Peyer's patch (tissue), 4 donors: ENCODE data around the gene TBCB.

Experiments used
- POLR2A ChIP-seq, 2 donors: fragments of 450-650 bp; IDR thresholded peaks; one replicate each; pipeline ENCODE4 v1.5.1; 2017; ENCODE audit warnings: antibody characterized with exemption in 2 of 2, mild to moderate bottlenecking in 2 of 2, moderate library complexity in 2 of 2
- TF ChIP-seq, protein P1 (sequence below), 6 experiments: fragments of 450-650 bp in 4 of 6; fragments of 200-600 bp in 2 of 6; sonication (generic) in 1 of 6; IDR thresholded peaks; one replicate each; pipeline ENCODE4 v1.5.1; 2017 to 2019; ENCODE audit warnings: antibody characterized with exemption in 6 of 6, mild to moderate bottlenecking in 3 of 6, moderate library complexity in 1 of 6

DNA sequence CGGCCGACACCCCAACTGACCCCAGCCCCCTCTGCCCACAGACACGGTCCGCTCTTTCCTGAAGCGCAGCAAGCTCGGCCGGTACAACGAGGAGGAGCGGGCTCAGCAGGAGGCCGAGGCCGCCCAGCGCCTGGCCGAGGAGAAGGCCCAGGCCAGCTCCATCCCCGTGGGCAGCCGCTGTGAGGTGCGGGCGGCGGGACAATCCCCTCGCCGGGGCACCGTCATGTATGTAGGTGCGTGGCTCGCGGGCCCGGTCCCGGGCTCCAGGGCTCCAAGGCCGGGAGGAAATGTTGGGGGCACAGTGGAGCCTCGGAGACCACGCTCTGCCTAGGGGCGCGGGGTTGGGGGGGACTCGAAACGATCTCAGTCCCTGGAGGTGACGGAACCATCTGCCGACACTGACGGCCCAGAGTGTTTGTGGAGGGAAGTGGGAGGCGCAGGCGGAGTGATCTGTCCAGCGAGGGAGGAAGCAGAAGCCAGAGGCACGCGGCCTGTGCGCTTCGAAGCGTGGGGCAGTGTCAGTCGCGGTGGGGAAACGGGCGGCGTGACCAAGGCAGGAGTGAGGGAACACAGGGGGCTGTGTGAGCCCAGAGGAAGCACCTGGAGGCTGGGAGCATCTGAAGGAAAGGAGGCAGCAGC, 6.3 kb downstream of the TBCB start:
- TF ChIP-seq, protein P1, sequence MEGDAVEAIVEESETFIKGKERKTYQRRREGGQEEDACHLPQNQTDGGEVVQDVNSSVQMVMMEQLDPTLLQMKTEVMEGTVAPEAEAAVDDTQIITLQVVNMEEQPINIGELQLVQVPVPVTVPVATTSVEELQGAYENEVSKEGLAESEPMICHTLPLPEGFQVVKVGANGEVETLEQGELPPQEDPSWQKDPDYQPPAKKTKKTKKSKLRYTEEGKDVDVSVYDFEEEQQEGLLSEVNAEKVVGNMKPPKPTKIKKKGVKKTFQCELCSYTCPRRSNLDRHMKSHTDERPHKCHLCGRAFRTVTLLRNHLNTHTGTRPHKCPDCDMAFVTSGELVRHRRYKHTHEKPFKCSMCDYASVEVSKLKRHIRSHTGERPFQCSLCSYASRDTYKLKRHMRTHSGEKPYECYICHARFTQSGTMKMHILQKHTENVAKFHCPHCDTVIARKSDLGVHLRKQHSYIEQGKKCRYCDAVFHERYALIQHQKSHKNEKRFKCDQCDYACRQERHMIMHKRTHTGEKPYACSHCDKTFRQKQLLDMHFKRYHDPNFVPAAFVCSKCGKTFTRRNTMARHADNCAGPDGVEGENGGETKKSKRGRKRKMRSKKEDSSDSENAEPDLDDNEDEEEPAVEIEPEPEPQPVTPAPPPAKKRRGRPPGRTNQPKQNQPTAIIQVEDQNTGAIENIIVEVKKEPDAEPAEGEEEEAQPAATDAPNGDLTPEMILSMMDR (IDR thresholded peaks at IDR 0.05), result no peak
- no peak for TF ChIP-seq POLR2A (IDR thresholded peaks at IDR 0.05)
